IMR-90 (cell line): Measurements from ENCODE around the gene PCSK5.

Experiments
- BHLHE40 ChIP-seq: fragments of 150-350 bp; IDR thresholded peaks from 2 replicates; pipeline ENCODE4 v1.6.1; 2016; ENCODE audit warnings: mild to moderate bottlenecking, low read depth, low read length
- CEBPB ChIP-seq: IDR thresholded peaks from 2 replicates; pipeline ENCODE4 v1.6.1; 2012; ENCODE audit warnings: low read depth, low read length, improper control_type of control experiment
- CHD1 ChIP-seq: IDR thresholded peaks from 2 replicates; pipeline ENCODE4 v1.6.1; 2012; ENCODE audit warnings: low read depth, low read length, improper control_type of control experiment
- CTCF ChIP-seq: conservative IDR thresholded peaks from 2 replicates; pipeline ENCODE4 v1.5.1; 2012; ENCODE audit warnings: mild to moderate bottlenecking, low read depth, low read length, improper control_type of control experiment
- ELK1 ChIP-seq: fragments of 150-350 bp; IDR thresholded peaks from 2 replicates; pipeline ENCODE4 v1.6.1; 2016; ENCODE audit warnings: low read depth, mild to moderate bottlenecking, low read length, moderate library complexity, borderline replicate concordance
- FOS ChIP-seq: fragments of 150-350 bp; IDR thresholded peaks from 2 replicates; pipeline ENCODE4 v1.6.1; 2016; ENCODE audit warnings: low read depth, low read length
- MAFK ChIP-seq: IDR thresholded peaks from 2 replicates; pipeline ENCODE4 v1.6.1; 2012; ENCODE audit warnings: low read depth, low read length, improper control_type of control experiment
- MAZ ChIP-seq: IDR thresholded peaks from 2 replicates; pipeline ENCODE4 v1.6.1; 2012; ENCODE audit warnings: low read depth, mild to moderate bottlenecking, low read length, improper control_type of control experiment, moderate library complexity, borderline replicate concordance
- POLR2A ChIP-seq: IDR thresholded peaks from 2 replicates; pipeline ENCODE4 v1.6.1; 2012; ENCODE audit warnings: mild to moderate bottlenecking, low read depth, low read length
- RAD21 ChIP-seq: IDR thresholded peaks from 2 replicates; pipeline ENCODE4 v1.6.1; 2012; ENCODE audit warnings: low read length, improper control_type of control experiment
- RFX5 ChIP-seq: IDR thresholded peaks from 2 replicates; pipeline ENCODE4 v1.8.0; 2012; ENCODE audit warnings: low read depth, mild to moderate bottlenecking, low read length, moderate library complexity
- SMC3 ChIP-seq: fragments of 150-350 bp; IDR thresholded peaks from 2 replicates; pipeline ENCODE4 v1.6.1; 2016; ENCODE audit warnings: low read depth, mild to moderate bottlenecking, antibody characterized with exemption, low read length, moderate library complexity
- USF2 ChIP-seq: fragments of 150-350 bp; IDR thresholded peaks from 2 replicates; pipeline ENCODE4 v1.6.1; 2017; ENCODE audit warnings: mild to moderate bottlenecking, antibody characterized with exemption, low read length, low read depth

- TF ChIP-seq CTCF (no peak), MAFK (no peak), POLR2A (no peak), SMC3 (no peak), CEBPB (no peak), FOS (no peak), MAZ (no peak), CHD1 (no peak), RAD21 (no peak), BHLHE40 (no peak), USF2 (no peak), RFX5 (no peak), ELK1 (no peak)
Measured at GRCh38 chr9:76313771-76314170, 423.3 kb downstream of the PCSK5 start.
